ENCODE measurements around the gene RASSF6.
"Not testable (repeated sequence)": the region's sequence is repeated elsewhere in the genome, so short reads cannot be mapped to it uniquely, and the experiment has no call there.

The RASSF6 gene

GRCh38 chr4:73609706-73610105, 10.5 kb downstream of the RASSF6 start:
- DNase-seq: no peak

- no peak for DNase-seq
Measured at GRCh38 chr4:73608689-73609594, 11.3 kb downstream of the RASSF6 start.

- DNase-seq: no peak
Measured at GRCh38 chr4:73607375-73608033, 12.7 kb downstream of the RASSF6 start.

GRCh38 chr4:73606465-73606974, 13.7 kb downstream of the RASSF6 start:
- DNase-seq: no peak

- no peak for DNase-seq
Measured at GRCh38 chr4:73603854-73604584, 16.2 kb downstream of the RASSF6 start.

GRCh38 chr4:73603271-73603710, 16.9 kb downstream of the RASSF6 start:
- no peak for DNase-seq

- DNase-seq: no peak
Measured at GRCh38 chr4:73600954-73601353, 19.3 kb downstream of the RASSF6 start.

GRCh38 chr4:73599182-73599581, 21.1 kb downstream of the RASSF6 start:
- DNase-seq: no peak

GRCh38 chr4:73597594-73597993, 22.6 kb downstream of the RASSF6 start:
- no peak for DNase-seq

GRCh38 chr4:73597183-73597582, 23.1 kb downstream of the RASSF6 start:
- not testable (repeated sequence) for DNase-seq

GRCh38 chr4:73596001-73596400, 24.2 kb downstream of the RASSF6 start:
- DNase-seq: no peak

- DNase-seq: no peak
Measured at GRCh38 chr4:73593631-73594241, 26.5 kb downstream of the RASSF6 start.

- DNase-seq: no peak
Measured at GRCh38 chr4:73589887-73590801, 30.1 kb downstream of the RASSF6 start.

- DNase-seq: no peak
Measured at GRCh38 chr4:73589261-73589847, 30.9 kb downstream of the RASSF6 start.

- no peak for DNase-seq
Measured at GRCh38 chr4:73588613-73589012, 31.6 kb downstream of the RASSF6 start.

- no peak for DNase-seq
Measured at GRCh38 chr4:73586666-73587065, 33.6 kb downstream of the RASSF6 start.

GRCh38 chr4:73586040-73586439, 34.2 kb downstream of the RASSF6 start:
- no peak for DNase-seq

GRCh38 chr4:73585345-73585744, 34.9 kb downstream of the RASSF6 start:
- no peak for DNase-seq

- DNase-seq: no peak
Measured at GRCh38 chr4:73583666-73584065, 36.6 kb downstream of the RASSF6 start.

- DNase-seq: no peak
Measured at GRCh38 chr4:73577371-73577770, 42.9 kb downstream of the RASSF6 start.

- no peak for DNase-seq
Measured at GRCh38 chr4:73576381-73576780, 43.9 kb downstream of the RASSF6 start.
